HG03139 (cell line): Measurements from ENCODE around the gene WIPF3.
"Not testable (repeated sequence)": the region's sequence is repeated elsewhere in the genome, so short reads cannot be mapped to it uniquely, and the experiment has no call there.

Experiments used
- ATAC-seq: cut with Tn5 transposase; IDR thresholded peaks from one replicate; pipeline ENCODE4 v1.9.1; 2021; ENCODE audit not compliant: unreplicated experiment

The WIPF3 gene

DNA sequence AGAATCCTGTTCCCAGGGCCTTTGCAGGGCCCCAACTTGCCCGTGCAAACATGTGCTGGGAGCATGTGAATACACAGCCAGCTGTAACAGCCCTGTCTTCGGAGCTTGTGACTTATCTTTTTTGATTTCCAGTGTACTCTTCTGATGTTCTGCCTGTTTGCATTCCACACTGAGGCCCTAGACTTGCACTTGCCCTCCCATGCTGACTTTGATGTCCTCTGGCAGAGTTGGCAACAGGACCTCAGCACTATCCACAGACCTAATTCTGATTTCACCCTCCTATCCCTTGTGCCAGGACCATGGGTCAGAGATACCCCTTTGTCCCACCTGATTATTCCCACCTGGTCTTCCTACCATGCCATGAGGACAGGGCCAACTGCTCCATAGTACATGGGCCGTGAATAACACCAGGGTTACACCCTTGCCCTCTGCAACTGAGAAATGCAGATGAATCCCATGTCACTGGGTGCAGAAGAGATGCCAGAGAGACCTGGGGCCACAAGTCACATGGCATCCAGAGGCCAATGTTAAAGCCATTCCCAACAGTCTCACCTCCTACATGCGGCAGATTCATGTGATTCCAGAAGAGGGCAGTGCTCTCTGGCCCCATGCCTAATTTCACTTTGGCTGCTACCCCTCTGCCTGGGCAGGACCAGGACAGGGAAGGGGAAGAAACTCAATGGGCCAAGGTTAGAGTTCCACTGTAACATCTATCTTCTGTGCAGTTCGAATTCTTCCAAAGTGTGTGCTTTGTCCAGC lies 140.3 kb downstream of the WIPF3 start:
- no peak for ATAC-seq

DNA sequence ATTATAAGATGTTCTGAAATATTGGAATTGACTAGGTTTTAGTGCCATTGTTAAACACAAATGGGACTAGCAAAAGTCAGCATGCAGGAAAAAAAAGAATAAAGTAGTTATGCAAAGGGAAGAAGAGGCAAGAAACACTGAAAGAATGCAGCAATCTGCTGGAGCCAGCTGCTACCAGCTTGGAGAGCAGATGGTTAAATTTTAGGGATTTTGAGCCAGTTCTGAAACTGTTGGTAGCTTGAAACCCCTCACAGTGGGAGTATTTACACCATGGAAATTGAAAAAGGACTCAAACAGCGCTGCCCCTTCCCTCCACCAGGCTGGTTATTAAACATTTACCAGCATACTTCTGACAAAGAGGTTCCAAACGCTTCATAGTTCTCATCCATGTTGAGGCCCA lies 142.3 kb downstream of the WIPF3 start:
- no peak for ATAC-seq

DNA sequence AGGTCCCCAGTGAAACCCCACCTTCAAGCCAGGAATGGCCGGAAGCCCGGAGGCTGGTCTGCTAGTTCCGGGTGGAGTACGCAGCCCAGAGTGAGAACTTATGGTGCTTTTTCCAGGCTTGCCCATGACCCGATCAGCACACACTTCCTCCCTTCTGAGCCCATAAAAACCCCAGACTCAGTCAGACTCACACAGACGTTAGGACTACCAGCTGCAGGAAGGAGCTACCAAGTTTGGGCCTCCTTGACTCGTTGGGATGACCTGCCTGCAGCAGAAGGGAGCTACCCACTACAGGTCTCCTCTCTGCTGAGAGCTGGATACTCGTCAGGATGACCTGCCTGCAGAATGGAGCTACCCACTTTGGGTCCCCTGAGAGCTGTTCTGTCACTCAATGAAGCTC lies 144.2 kb downstream of the WIPF3 start:
- ATAC-seq = no peak

DNA sequence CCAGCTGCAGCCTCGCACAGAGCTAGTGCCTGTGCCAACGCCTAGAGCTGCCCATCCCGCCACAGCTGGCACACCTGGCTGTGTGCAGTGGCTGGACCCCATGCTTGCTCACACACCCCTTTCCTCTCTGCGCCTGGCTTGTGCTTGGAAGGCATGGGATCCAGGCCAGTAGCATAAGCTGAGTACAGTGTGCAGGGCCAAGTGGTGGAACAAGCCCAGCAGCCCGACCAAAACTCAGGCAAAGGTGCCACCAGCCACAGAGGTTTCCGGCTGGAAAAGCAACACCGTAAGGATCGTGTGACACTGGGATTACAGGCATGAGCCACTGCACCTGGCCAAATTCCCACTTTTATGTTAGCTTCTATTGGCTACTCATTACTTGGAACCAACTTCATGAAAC lies 144.9 kb downstream of the WIPF3 start:
- no peak for ATAC-seq

DNA sequence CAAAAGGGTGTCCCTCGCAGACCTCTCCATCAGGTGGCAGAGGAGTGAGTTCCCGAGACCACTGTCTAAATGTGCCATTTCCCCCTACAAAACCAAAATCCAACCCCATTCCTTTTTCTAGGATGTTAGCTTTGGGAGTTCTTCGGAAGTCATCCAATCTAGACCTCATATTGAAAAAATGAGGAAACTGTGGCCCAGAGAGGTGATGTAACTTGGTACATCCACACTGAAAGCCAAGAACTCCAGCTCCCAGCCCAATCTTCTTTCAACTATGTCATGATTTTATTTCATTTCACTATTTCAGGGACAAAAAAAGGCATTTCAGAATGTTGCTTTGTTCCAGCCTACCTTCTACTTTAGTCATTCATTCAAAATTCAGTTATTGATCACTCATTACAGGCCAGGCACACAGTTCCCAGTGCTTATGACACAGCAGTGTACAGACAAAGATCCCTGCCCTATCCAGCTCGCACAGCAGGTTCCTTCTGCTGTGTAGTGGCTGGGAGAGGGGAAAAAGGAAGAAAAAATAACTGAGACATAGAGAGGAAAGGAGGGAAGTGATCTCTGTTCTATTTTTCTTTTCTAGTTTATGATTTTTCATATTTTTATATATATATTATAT lies 147.5 kb downstream of the WIPF3 start:
- no peak for ATAC-seq

DNA sequence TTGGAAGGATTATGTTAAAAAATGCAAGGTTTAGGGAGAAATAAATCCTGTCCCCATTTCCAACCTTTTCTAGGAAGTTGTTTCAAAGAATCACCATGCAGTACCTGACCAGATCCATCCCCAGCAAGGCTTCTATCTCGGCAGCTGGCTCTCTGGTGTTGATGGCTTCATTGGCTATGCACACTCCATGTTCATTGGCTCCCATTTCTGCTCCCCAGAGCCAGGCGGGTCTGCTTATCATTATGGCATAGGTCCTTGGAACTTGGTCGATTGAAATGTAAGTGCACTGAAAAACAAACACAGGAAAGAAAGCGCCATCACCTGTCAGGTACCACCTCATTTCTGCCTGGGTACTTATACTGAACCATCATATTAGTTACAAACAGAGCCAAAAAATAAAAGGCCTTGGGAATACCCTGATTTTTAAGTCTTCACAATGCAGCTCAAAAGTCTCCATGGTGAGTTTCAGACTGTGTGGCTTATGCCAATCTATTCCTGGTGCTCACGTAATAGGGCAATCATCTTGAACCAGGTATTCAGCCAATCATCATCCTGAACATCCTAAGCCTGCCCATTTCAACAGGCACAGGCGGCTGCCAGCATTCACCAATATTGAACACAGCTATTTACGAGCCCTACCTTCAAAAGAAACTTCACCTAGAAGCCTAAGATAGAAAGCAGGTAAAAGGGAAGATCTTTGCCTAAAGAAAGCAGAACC lies 148.9 kb downstream of the WIPF3 start:
- ATAC-seq = no peak

DNA sequence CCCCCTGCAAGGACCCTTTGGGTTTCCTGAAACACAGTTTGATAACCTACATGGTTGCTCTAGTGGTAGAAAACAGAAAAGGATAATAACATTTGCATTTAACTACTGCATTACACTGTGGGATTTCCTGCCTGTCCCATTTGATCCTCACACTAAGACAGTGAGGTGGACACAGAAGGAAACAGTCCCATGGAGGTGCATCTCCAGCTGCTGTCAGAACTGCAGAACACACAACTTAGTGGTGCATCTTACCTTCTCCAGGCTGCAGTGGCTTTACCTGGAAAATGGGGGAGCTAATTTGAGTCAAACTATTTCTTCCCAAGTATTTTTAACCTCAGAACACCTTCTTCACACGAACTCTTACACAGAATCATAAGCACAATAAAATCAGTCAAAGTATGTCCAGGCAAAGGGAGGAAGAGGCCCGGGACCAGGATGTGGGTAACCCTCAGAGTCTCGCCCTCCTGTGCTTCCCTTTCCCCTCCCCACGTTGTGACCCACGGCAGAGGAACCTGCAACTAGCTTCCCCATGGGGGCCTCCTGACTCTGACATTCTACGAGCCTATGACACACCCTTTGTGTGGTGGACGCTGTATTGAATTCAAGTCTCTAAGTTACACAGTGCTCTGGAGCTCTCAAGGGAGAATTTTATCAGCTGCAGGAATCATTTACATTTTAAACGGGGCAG lies 149.6 kb downstream of the WIPF3 start:
- peak; percentile 91 for ATAC-seq

DNA sequence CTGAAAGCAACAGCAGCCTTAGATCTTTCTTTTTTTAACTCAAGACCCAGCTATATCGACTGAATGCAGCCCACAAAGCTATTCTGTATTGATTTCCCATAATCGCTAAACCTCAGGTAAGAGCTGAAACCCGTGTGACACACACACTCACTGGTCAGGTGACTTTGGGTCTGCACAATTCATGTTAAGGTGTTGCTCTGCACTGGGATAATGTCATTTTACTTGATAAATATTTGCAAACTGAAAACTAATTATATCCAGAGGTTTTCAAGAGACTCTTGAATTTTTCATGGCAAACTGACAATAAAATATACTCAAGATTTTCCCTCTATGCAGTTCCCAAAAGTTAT lies 150.2 kb downstream of the WIPF3 start:
- peak; percentile 10 for ATAC-seq

DNA sequence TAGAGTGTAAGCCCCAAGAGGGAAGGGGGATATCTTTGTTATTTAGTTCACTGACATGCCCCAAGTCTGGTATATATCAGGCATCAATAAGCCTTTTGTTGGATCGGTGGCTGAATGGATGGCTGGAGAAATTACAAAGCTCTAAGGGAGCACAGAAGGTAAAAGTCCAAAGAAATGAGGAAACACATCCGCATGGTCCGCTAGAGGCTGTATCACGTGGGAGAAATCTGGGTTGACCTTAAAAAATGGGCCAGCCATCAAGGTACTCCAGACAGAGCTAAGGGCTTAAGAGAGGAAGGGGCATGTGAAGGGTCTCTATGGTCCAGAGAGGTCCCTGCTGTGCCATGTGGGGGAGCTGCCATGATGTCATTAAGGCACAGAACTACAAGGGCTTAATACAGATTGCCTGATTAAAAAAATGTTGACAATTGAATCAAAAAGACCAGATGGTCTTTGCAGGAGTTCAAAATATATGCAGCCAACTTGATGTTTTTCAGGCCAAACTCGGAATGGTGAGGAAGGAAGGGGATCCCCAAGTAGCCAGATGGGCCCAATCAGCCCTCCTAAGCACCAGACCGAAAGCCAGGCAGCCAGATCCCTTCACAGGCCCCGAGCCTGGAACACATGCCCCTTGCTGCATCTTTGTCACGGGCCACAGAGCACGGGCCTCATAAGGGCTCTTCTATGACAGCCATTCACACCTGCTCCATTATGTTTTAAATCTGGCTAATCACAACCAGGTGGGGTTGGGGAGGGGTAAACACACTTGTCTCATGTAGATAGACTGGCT lies 151.4 kb downstream of the WIPF3 start:
- ATAC-seq = no peak

DNA sequence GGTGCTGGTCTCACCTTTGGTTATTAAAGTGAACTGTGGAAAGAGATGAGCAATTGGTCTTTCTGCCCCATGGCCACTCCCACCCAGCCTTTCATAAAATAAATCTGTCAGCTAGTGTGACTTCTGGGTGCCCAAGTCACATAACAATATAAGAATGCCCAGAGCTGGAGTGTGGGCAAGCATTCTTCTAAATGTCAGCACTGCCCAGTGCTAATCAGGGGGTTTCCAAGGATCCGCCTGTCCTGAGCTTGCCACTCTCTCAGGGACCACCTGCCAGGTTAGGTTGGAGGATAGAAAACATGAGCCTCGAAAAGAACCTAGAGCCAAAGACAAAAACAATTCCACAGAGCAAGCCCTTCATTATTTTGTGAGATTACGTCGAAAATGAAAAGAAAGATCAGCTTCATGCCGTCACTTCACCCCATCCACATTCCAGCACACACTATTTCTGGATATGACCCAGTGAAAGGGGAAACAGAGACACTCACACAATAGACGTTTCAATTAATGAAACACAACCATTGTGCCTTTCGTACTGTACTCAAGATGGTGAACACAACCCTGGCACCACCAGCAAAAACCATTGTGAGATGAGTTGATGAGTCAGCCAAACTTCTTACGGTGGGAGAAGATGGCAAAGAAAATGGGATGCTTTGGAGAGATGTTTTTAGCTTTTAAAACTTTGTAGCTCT lies 152.5 kb downstream of the WIPF3 start:
- ATAC-seq = no peak

DNA sequence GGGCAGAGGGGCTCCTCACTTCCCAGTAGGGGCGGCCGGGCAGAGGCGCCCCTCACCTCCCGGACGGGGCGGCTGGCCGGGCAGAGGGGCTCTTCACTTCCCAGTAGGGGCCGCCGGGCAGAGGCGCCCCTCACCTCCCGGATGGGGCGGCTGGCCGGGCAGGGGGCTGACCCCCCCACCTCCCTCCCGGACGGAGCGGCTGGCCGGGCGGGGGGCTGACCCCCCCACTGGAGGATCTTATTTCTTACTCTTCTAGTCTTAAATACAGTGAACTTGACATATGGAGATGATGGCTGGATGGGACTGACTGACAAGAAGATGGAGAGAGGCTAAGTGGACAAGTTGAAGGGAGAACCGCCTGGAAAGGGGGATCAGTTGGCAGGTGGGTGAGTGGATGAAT lies 155.3 kb downstream of the WIPF3 start:
- ATAC-seq = not testable (repeated sequence)

DNA sequence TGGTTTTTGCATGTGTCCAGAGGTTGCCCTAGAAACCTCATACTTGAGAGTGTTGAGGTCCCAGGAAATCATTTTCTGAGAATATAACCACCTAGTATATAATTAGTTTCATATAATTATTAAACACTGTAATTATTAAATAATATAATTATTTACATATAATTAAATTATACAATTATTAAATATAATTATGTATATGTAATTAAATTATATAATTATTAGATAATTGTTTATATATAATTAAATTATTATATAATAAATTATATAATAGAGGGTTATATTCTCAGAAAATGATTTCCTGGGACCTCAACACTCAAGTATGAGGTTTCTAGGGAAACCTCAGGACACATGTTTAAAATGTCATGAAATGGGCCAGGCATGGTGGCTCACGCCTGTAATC lies 155.7 kb downstream of the WIPF3 start:
- no peak for ATAC-seq

DNA sequence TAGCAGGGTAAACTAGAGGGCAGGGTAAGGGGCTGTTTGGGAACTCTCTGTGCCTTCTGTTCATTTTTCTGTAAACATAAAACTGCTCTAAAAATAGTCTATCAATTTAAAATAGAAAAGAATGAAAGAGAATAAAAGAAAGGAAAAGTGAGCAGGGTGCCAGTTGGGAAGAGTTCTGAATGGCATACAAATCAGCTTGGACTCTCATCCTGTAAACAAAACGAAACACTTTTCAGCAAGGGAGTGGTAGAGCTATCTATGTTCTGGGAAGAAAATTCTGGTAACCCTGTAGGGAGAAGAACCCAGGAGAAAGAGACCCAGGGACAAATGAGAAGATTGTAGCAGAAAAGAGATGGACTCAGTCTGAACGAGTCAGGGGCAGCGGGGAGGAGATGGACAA lies 158.7 kb downstream of the WIPF3 start:
- no peak for ATAC-seq
